ENCODE measurements around the gene B3GLCT.

DNA sequence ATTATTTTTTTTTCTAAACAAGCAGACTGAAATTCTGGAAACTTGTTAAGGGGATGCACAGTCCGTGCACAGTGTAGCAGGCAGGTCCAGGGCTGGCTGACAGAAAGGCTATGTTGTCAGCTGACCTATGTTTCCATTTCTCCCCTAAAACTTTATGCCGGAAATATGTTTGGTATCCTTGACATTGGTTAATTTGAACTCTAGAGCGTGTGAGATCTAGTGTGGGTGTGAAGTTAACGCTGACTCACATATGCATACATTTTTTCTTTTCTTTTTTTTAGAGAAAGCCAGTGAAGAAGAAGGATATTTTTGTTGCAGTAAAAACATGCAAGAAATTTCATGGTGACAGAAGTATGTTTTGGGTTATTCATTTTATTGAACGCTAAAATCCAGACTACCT is 76.6 kb downstream of the B3GLCT start:
- TF ChIP-seq CTCF (IDR thresholded peaks at IDR 0.05; ENCODE audit: poor library complexity) (no peak), EZH2phosphoT487 (IDR thresholded peaks at IDR 0.05; ENCODE audit: low read depth, severe bottlenecking, unreplicated experiment) (no peak)

All from hepatocyte (in vitro differentiated cells).